ENCODE measurements around the gene ARAP3. TPM values are rescaled to one million over a fixed set of nuclear protein-coding genes. Genes with fewer than 3 reads are reported as not detected.

Gene ARAP3
- total RNA-seq, 1 donor from 2014 or later, result 3.3 TPM

- ATAC-seq, result no peak
Measured at GRCh38 chr5:141672071-141672840, 9.8 kb downstream of the ARAP3 start.

- ATAC-seq, result no peak
Measured at GRCh38 chr5:141669520-141669919, 12.5 kb downstream of the ARAP3 start.

GRCh38 chr5:141668601-141669265, 13.3 kb downstream of the ARAP3 start:
- ATAC-seq, result no peak

GRCh38 chr5:141665995-141666940, 15.8 kb downstream of the ARAP3 start:
- no peak for ATAC-seq

GRCh38 chr5:141664733-141665461, 17.1 kb downstream of the ARAP3 start:
- ATAC-seq, result peak; percentile 88

GRCh38 chr5:141663506-141663905, 18.5 kb downstream of the ARAP3 start:
- ATAC-seq, result no peak

- no peak for ATAC-seq
Measured at GRCh38 chr5:141662028-141662427, 20.0 kb downstream of the ARAP3 start.

- no peak for ATAC-seq
Measured at GRCh38 chr5:141657937-141658545, 24.0 kb downstream of the ARAP3 start.

GRCh38 chr5:141657404-141657803, 24.6 kb downstream of the ARAP3 start:
- ATAC-seq, result no peak

GRCh38 chr5:141656396-141656795, 25.6 kb downstream of the ARAP3 start:
- ATAC-seq, result no peak

GRCh38 chr5:141655020-141655419, 27.0 kb downstream of the ARAP3 start:
- ATAC-seq, result no peak

- no peak for ATAC-seq
Measured at GRCh38 chr5:141654298-141654697, 27.7 kb downstream of the ARAP3 start.

- peak; percentile 27 for ATAC-seq
Measured at GRCh38 chr5:141651728-141652105, 30.3 kb downstream of the ARAP3 start.

GRCh38 chr5:141650851-141651727, 30.9 kb downstream of the ARAP3 start, which contains the start of gene FCHSD1:
Gene FCHSD1, minus strand, starts transcription at chr5:141651418. Its CDS starts 50 bp downstream, at chr5:141651368.
- peak; percentile 90 for ATAC-seq

GRCh38 chr5:141649972-141650371, 32.1 kb downstream of the ARAP3 start:
- no peak for ATAC-seq

- no peak for ATAC-seq
Measured at GRCh38 chr5:141649056-141649688, 32.9 kb downstream of the ARAP3 start.

GRCh38 chr5:141647851-141648250, 34.2 kb downstream of the ARAP3 start:
- no peak for ATAC-seq

- ATAC-seq, result no peak
Measured at GRCh38 chr5:141647242-141647641, 34.8 kb downstream of the ARAP3 start.

GRCh38 chr5:141646026-141646425, 36.0 kb downstream of the ARAP3 start:
- peak; percentile 34 for ATAC-seq

- ATAC-seq, result no peak
Measured at GRCh38 chr5:141641634-141642267, 40.3 kb downstream of the ARAP3 start.
